Cardiac fibroblast (primary cell): ENCODE data around the gene COQ4.

ENCODE experiments used
- DNase-seq, 2 donors: peaks; one replicate each; pipeline versions ENCODE4 v3.0.0 to v3.0.0-alpha.2; 2010; ENCODE audit warnings: low read depth in 2 of 2
- H3K4me3 ChIP-seq, 2 donors: replicated peaks in 1 of 2; 1 replicate in 1 of 2; 2 replicates in 1 of 2; pipeline ENCODE4 v1.5.1; 2011; ENCODE audit warnings: low read depth in 2 of 2, low read length in 2 of 2, mild to moderate bottlenecking in 2 of 2, moderate library complexity in 1 of 2
- CTCF ChIP-seq: IDR thresholded peaks from one replicate; pipeline ENCODE4 v1.5.1; 2011; ENCODE audit warnings: low read depth, mild to moderate bottlenecking, low read length, inconsistent platforms

Gene COQ4

GRCh38 chr9:128304971-128305288 lies 17.7 kb upstream of the COQ4 start:
- DNase-seq = peak in 1 of 2 donors; percentile 65
- no peak for TF ChIP-seq CTCF
- no peak overlapping the region for H3K4me3 ChIP-seq

GRCh38 chr9:128309551-128309950 lies 13.1 kb upstream of the COQ4 start:
- DNase-seq = no peak
- no peak for TF ChIP-seq CTCF
- no peak overlapping the region for H3K4me3 ChIP-seq

- no peak for DNase-seq
- TF ChIP-seq CTCF = no peak
- no peak overlapping the region for H3K4me3 ChIP-seq
These were observed 12.2 kb upstream of the COQ4 start for GRCh38 chr9:128310461-128310860.

GRCh38 chr9:128314697-128315096 lies 7.9 kb upstream of the COQ4 start:
- TF ChIP-seq CTCF = no peak
- DNase-seq = no peak
- H3K4me3 ChIP-seq = no peak overlapping the region

GRCh38 chr9:128316421-128316820 lies 6.2 kb upstream of the COQ4 start:
- DNase-seq = no peak
- H3K4me3 ChIP-seq = no peak overlapping the region
- TF ChIP-seq CTCF = no peak

- no peak for DNase-seq
- no peak for TF ChIP-seq CTCF
These were observed 5.0 kb upstream of the COQ4 start for GRCh38 chr9:128317629-128318028.

GRCh38 chr9:128321343-128321742 lies 1.3 kb upstream of the COQ4 start:
- peak overlapping the region; percentile 91 for H3K4me3 ChIP-seq
- TF ChIP-seq CTCF = no peak
- DNase-seq = no peak

More at GRCh38 chr9:128317629-128318028, 5.0 kb upstream of the COQ4 start:
- no peak overlapping the region for H3K4me3 ChIP-seq
